HG02798 (cell line): ENCODE data around the gene KIRREL3.

Experiments used
- ATAC-seq: cut with Tn5 transposase; IDR thresholded peaks from one replicate; pipeline ENCODE4 v1.9.1; 2021; ENCODE audit warnings: mild to moderate bottlenecking; ENCODE audit not compliant: unreplicated experiment, poor library complexity

Gene KIRREL3

GRCh38 chr11:126510621-126511370 lies 489.8 kb downstream of the KIRREL3 start:
- ATAC-seq: no peak

GRCh38 chr11:126507646-126508045 lies 492.9 kb downstream of the KIRREL3 start:
- no peak for ATAC-seq

DNA sequence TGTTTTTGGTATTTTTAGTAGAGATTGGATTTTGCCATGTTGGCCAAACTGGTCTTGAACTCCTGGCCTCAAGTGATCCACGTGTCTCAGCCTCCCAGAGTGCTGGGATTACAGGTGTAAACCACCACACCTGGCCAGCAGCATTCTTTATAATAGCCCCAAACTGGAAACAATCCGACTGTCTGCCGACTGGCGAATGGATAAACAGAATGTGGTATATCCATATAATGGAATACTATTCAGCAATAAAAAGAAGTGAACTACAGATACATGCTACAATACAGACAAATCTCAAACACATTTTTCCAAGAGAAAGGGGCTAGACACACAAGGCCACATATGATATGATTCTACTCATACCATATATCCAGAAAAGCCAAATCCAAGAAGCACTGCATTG lies 493.8 kb downstream of the KIRREL3 start:
- no peak for ATAC-seq

- no peak for ATAC-seq
Observed at GRCh38 chr11:126502982-126503381, 497.6 kb downstream of the KIRREL3 start.

DNA sequence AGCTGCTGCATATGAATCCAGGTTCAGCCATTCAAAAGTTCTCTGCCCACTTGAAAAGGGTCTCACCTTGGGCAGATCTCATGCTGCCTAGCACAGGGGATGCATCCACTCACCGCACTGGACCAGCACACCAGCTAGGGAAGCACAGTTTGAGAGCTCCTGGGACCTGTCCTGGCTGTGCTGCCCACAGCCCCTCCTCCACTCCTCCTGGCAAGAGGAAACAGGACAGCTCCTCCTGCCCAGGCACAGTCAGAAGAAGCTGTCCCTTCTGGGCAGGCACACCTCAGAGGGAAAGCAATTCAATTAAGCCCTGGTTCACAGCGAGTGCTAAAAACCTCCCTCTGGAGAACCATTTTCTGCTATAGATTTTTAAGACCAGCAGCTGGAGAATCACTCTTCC lies 498.4 kb downstream of the KIRREL3 start:
- no peak for ATAC-seq

DNA sequence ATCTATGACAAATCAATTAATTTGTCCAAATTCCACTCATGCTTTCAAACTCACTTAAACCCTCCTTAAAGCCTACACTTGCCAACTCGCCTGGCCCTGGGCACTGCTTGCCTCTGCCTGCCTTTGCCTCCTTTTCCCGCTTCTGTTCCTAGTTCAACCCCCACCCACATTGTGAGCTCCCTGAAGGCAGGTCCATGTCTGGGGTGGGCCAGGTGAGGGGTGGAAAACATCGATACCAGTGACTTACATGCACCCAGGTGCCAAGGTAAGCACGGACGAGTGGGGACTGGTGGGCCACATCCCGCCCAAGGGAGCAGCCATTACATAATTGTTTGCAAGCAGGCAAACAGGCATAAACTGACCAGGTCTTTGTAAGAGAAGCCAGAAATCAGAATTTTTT lies 498.9 kb downstream of the KIRREL3 start:
- ATAC-seq: no peak

DNA sequence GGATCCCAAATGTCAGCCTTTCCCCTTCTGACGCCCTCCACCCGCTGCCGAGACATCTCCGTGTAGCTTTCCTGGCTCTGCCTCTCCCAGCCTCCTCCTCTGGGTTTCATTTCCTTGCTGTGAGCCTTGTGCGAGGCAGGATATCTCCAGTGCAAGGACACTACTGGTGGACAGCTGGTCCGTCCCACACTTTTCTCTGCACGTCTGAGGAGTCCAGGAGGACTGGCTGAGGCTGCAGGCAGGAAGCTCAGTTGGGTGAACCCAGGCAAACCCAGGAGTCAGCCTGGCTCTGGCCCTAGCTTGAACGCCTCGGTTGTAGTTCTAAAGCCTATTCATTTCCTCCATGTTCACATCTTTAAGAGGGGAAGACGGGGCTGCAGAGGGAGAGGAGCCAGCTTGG lies 499.6 kb downstream of the KIRREL3 start:
- ATAC-seq: no peak

- ATAC-seq: no peak
Observed at GRCh38 chr11:126499131-126499752, 501.3 kb downstream of the KIRREL3 start.

- ATAC-seq: no peak
Observed at GRCh38 chr11:126498281-126498680, 502.3 kb downstream of the KIRREL3 start.

DNA sequence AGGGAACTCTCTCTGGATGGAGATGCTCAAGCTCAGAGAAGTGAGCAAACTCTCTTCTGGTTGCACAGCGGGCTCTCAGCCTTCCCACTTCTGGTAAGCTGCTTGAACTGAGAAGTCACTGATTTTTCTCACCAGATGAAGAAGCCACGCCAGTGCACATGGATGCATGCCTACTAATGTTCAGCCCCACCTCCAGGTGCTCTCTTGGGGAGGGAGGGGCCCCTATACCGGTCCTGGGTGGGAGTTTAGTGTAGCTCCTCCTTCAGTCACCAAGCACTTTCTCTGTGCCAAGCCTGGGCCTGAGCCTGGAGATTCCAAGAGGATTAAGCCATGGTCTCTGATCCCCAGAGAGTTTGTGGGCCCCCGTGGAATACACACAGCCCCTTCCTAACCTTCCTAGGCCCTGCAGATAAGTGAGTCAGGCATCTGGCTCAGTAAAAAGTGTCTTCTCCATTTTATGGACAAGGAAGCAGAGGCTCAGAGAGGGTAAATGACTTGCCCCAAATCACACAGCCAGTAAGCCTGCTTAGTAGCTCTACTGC lies 502.9 kb downstream of the KIRREL3 start:
- ATAC-seq: no peak

- ATAC-seq: no peak
Observed at GRCh38 chr11:126496576-126497337, 503.8 kb downstream of the KIRREL3 start.

GRCh38 chr11:126495281-126496220 lies 505.0 kb downstream of the KIRREL3 start:
- no peak for ATAC-seq

- ATAC-seq: no peak
Observed at GRCh38 chr11:126494831-126495230, 505.7 kb downstream of the KIRREL3 start.

GRCh38 chr11:126492331-126493082 lies 508.1 kb downstream of the KIRREL3 start:
- no peak for ATAC-seq

GRCh38 chr11:126491092-126491491 lies 509.5 kb downstream of the KIRREL3 start:
- ATAC-seq: no peak

GRCh38 chr11:126489836-126490660 lies 510.5 kb downstream of the KIRREL3 start:
- ATAC-seq: no peak

GRCh38 chr11:126488591-126489370 lies 511.8 kb downstream of the KIRREL3 start:
- ATAC-seq: no peak

GRCh38 chr11:126487711-126488110 lies 512.9 kb downstream of the KIRREL3 start:
- no peak for ATAC-seq
